ENCODE results near the gene ANKRD26.

Gene ANKRD26

DNA sequence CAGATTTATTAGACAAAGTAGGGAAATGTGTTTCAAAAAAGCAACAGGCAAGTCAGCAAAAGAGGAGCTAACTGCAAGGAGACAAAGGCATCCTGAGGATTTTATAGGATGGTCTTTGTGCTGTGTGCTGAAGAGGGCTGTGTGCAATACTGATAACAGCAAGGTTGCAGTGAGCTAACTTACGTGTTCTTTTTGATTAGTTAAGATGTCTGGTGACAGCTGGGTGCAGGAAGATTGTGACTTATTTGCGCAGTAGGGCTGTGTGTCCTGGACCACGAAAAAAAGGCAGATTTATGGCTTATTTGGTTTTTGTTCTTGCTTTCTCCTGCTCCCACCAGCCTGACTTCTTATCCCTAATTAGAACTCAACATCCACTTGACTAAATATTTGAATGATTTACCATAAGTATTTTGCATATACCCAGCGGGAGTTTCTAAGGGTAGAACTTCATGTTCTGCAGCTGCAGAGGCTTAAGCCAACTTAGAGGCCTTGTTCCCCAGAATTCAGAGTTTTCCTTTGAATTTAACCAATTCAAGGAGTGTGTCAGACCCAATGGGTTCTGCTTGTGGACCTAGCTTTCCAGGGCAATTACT lies 119.0 kb downstream of the ANKRD26 start:
- DNase-seq (ENCODE audit: low read depth) = no peak
- no peak for TF ChIP-seq CTCF (conservative IDR thresholded peaks at IDR 0.05; ENCODE audit: low read depth, low read length)
- no peak overlapping the region for H3K4me3 ChIP-seq (ENCODE audit: low read depth, low read length)

DNA sequence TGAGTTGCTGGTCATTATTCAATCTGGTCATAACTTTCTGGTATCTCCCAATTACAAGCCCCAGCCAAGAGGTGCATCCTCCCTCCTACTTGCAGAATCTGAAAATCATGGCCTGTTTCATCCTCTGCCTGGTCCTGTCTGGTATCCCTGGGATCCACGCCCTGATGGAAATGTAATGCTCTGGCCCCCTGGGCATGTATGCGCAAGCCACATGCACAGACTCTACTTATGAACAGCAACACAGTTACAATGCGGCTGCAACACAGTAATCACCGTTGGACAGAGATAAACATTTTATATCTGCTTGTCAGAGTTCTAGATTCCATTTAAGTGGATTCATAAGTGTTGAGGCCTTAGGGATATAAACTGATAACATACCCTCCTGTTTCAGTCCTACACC lies 121.8 kb downstream of the ANKRD26 start:
- no peak overlapping the region for H3K4me3 ChIP-seq (ENCODE audit: low read depth, low read length)
- TF ChIP-seq CTCF (conservative IDR thresholded peaks at IDR 0.05; ENCODE audit: low read depth, low read length) = no peak
- DNase-seq (ENCODE audit: low read depth) = no peak

GRCh38 chr10:26977635-26978034 lies 122.7 kb downstream of the ANKRD26 start:
- H3K4me3 ChIP-seq (ENCODE audit: low read depth, low read length) = no peak overlapping the region
- DNase-seq (ENCODE audit: low read depth) = no peak
- no peak for TF ChIP-seq CTCF (conservative IDR thresholded peaks at IDR 0.05; ENCODE audit: low read depth, low read length)

DNA sequence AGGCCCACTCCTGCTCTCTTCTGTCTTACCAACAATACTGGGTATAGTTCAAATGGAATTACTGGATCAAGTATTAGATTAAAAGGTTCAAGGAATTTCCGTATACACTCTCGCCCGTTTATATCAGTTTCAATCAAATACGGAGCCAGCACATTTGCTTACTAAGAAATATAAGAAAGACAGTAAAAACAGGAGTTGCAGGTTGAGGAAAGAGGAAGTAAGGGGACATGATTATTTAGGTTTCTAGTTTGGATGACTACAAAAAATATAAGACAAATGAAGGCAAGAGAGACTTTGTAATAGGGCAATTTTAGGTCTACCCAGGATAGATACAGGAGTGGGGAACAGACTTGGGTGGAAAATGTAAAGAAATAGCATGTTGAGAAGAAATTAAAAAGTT lies 129.6 kb downstream of the ANKRD26 start:
- H3K4me3 ChIP-seq (ENCODE audit: low read depth, low read length) = no peak overlapping the region
- TF ChIP-seq CTCF (conservative IDR thresholded peaks at IDR 0.05; ENCODE audit: low read depth, low read length) = no peak
- DNase-seq (ENCODE audit: low read depth) = no peak

GRCh38 chr10:26969145-26969926 lies 131.0 kb downstream of the ANKRD26 start:
- no peak overlapping the region for H3K4me3 ChIP-seq (ENCODE audit: low read depth, low read length)
- TF ChIP-seq CTCF (conservative IDR thresholded peaks at IDR 0.05; ENCODE audit: low read depth, low read length) = no peak
- DNase-seq (ENCODE audit: low read depth) = no peak

- H3K4me3 ChIP-seq (ENCODE audit: low read depth, low read length) = no peak overlapping the region
- DNase-seq (ENCODE audit: low read depth) = no peak
- no peak for TF ChIP-seq CTCF (conservative IDR thresholded peaks at IDR 0.05; ENCODE audit: low read depth, low read length)
Measured at GRCh38 chr10:26962835-26963234, 137.5 kb downstream of the ANKRD26 start.

DNA sequence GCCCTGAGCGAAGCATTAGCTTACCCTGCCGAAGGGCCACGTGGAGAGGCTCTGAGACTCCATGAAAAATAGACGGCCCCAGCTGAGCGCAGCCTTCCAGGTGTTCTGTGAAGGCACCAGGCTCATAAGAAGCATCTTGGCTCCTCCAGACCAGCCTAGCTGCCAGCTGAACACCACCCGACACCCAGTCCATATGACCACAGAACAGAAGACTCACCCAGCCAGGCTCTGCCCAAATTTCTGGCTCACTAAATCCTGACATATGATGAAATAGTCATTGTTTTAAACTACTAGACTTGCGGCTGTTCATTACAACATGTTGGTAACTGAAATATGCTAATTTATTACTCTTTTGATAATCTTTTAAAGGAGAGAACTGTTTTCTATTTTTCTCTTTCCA lies 140.0 kb downstream of the ANKRD26 start:
- H3K4me3 ChIP-seq (ENCODE audit: low read depth, low read length) = no peak overlapping the region
- DNase-seq (ENCODE audit: low read depth) = no peak
- TF ChIP-seq CTCF (conservative IDR thresholded peaks at IDR 0.05; ENCODE audit: low read depth, low read length) = no peak
